GM12873 (cell line): ENCODE results near the gene DNAH10.

Experiments
- TF ChIP-seq, protein P1 (sequence below): IDR thresholded peaks from 2 replicates; pipeline ENCODE4 v1.5.1; 2012; ENCODE audit warnings: low read depth, mild to moderate bottlenecking, moderate library complexity, low read length, control low read depth; ENCODE audit not compliant: insufficient read depth; ENCODE audit errors: missing control alignments

Gene DNAH10

GRCh38 chr12:123886258-123886657, 124.2 kb downstream of the DNAH10 start:
- TF ChIP-seq, protein P1, sequence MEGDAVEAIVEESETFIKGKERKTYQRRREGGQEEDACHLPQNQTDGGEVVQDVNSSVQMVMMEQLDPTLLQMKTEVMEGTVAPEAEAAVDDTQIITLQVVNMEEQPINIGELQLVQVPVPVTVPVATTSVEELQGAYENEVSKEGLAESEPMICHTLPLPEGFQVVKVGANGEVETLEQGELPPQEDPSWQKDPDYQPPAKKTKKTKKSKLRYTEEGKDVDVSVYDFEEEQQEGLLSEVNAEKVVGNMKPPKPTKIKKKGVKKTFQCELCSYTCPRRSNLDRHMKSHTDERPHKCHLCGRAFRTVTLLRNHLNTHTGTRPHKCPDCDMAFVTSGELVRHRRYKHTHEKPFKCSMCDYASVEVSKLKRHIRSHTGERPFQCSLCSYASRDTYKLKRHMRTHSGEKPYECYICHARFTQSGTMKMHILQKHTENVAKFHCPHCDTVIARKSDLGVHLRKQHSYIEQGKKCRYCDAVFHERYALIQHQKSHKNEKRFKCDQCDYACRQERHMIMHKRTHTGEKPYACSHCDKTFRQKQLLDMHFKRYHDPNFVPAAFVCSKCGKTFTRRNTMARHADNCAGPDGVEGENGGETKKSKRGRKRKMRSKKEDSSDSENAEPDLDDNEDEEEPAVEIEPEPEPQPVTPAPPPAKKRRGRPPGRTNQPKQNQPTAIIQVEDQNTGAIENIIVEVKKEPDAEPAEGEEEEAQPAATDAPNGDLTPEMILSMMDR: no peak

GRCh38 chr12:123886931-123887582, 125.0 kb downstream of the DNAH10 start:
- TF ChIP-seq, protein P1: no peak

GRCh38 chr12:123888989-123889388, 126.9 kb downstream of the DNAH10 start:
- TF ChIP-seq, protein P1: no peak

- TF ChIP-seq, protein P1: no peak
These were observed 127.9 kb downstream of the DNAH10 start for GRCh38 chr12:123889848-123890535.

DNA sequence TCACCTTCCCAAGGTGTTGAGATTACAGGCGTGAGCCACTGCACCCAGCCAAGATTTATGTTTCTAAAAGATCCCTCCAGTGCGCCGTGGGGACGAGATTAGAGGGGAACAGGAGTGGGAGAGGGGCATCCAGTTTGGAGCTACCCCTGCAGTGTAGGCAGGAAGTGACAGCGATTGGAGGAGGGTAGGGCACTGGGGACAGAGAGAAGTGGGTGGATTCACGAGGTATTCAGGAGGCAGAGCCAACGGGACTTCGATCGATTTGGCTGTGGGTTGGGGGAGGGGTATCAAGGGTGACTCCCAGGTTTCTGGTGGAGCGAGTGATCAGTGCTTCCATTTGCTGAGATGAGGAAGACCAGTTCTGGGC, 128.4 kb downstream of the DNAH10 start:
- TF ChIP-seq, protein P1: no peak

DNA sequence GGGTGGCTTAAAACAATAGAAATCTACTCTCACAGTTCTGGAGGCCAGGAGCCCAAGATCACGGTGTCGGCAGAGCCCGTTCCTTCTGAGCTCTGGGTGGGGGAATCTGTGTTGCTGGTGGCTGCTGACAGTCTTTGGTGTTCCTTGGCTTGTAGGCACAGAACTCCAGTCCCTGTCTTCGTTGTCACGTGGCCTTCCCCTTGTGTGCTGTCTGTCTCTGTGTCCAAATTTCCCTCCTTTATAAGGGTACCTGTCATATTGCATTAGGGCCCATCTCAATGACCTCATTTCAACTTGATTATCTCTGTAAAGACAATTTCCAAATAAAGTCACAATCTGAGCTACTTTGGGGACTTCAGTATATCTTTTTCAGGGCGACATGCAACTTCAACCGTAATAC, 128.9 kb downstream of the DNAH10 start:
- TF ChIP-seq, protein P1: no peak

GRCh38 chr12:123891516-123892179, 129.5 kb downstream of the DNAH10 start:
- TF ChIP-seq, protein P1: no peak
